Central memory CD8-positive, alpha-beta T cell (primary cell): ENCODE measurements around the gene RDH14.

Experiments
- ATAC-seq: fragments of 150-1000 bp; cut with Tn5 transposase; replicated peaks from 2 replicates; pipeline ENCODE4 v1.10.0; 2022; ENCODE audit warnings: mild to moderate bottlenecking, moderate FRiP score, moderate number of reproducible peaks; ENCODE audit not compliant: poor library complexity, severe bottlenecking; ENCODE audit errors: extremely low read depth
- DNase-seq, 2 donors: peaks; one replicate each; pipeline ENCODE4 v3.0.0; 2021; ENCODE audit warnings: low spot score in 2 of 2
- H3K27ac Mint-ChIP-seq: one replicate; pipeline ENCODE4 v1.8.0; 2022; ENCODE audit warnings: low read depth, mild to moderate bottlenecking, moderate library complexity, mixed read lengths
- H3K27me3 Mint-ChIP-seq: one replicate; pipeline ENCODE4 v1.8.0; 2022; ENCODE audit warnings: mixed read lengths
- H3K36me3 Mint-ChIP-seq: one replicate; pipeline ENCODE4 v1.8.0; 2022; ENCODE audit warnings: mild to moderate bottlenecking, moderate library complexity, mixed read lengths; ENCODE audit not compliant: insufficient read depth
- H3K4me1 Mint-ChIP-seq: one replicate; pipeline ENCODE4 v1.8.0; 2022; ENCODE audit warnings: mixed read lengths
- H3K4me3 Mint-ChIP-seq: one replicate; pipeline ENCODE4 v1.8.0; 2022; ENCODE audit warnings: mild to moderate bottlenecking, moderate library complexity, mixed read lengths
- H3K9me3 Mint-ChIP-seq: one replicate; pipeline ENCODE4 v1.8.0; 2022; ENCODE audit warnings: mixed read lengths

The RDH14 gene

GRCh38 chr2:18592372-18592771, 31.9 kb upstream of the RDH14 start:
- no peaks in the 10 kb centered on the region for H3K36me3 Mint-ChIP-seq
- H3K4me3 Mint-ChIP-seq: no peak overlapping the region
- H3K4me1 Mint-ChIP-seq: no peaks in the 10 kb centered on the region
- no peaks in the 10 kb centered on the region for H3K27me3 Mint-ChIP-seq
- no peak overlapping the region for H3K27ac Mint-ChIP-seq
- H3K9me3 Mint-ChIP-seq: no peaks in the 10 kb centered on the region
- ATAC-seq (no peak), DNase-seq (no peak)

DNA sequence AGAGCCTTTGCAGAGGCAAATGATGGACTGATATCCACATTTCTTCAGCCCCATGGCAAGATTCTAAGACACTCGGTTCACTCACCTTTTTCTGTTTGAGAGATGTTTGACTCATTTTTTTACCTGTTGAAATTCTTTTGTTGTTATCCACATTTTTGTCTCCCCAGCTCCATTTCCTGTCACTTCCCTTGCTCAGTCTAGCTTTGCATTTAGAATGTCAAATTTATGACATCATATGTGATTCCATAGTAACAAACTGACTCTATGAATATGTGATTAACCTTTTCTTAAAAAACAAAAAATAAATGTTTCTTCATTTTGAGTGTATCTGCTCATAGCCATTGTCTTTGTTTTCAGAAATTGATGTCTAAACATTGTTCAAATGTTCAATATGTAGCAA, 28.9 kb upstream of the RDH14 start, which contains the start of gene NT5C1B:
Gene NT5C1B (minus strand): TSS at position 216 of the 400 bp plus-strand sequence. CDS start 101 bp downstream, at position 115.
- no peak for ATAC-seq
- H3K27ac Mint-ChIP-seq: no peak within 1 kb of the TSS
- H3K27me3 Mint-ChIP-seq: no peaks in the 10 kb centered on the region
- no peak within 1 kb of the TSS for H3K4me3 Mint-ChIP-seq
- H3K4me1 Mint-ChIP-seq: no peaks in the 10 kb centered on the region
- H3K36me3 Mint-ChIP-seq: no peaks in the 10 kb centered on the region
- H3K9me3 Mint-ChIP-seq: no peaks in the 10 kb centered on the region
- DNase-seq: no peak

- no peak overlapping the region for H3K27ac Mint-ChIP-seq
- no peaks in the 10 kb centered on the region for H3K4me1 Mint-ChIP-seq
- H3K9me3 Mint-ChIP-seq: no peaks in the 10 kb centered on the region
- ATAC-seq (no peak), DNase-seq (no peak)
- no peaks in the 10 kb centered on the region for H3K36me3 Mint-ChIP-seq
- H3K27me3 Mint-ChIP-seq: no peaks in the 10 kb centered on the region
- no peak overlapping the region for H3K4me3 Mint-ChIP-seq
These were observed 28.3 kb upstream of the RDH14 start for GRCh38 chr2:18588802-18589201.

DNA sequence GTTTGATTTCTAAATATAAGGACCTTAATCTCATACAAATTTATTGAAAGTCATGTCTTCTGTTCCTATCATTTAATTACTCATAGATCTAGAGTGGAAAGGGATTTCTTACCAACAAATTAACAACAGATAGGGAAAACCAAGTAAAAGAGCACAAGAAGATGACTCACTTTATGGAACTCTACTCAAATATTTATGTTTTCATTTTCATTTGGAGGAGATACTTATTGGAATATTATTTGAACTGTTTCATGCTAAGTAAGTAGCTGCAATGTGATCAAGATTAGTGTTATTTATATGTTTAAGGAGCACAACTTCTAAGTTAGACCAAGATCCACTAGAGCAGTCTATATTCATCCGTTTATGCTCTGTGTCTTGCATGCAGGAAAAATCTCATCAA, 27.6 kb upstream of the RDH14 start:
- Mint-ChIP-seq H3K36me3 (peaks cover under 1% of the 10 kb centered on the region), H3K27me3 (no peaks in the 10 kb centered on the region), H3K4me3 (no peak overlapping the region), H3K9me3 (no peaks in the 10 kb centered on the region), H3K27ac (no peak overlapping the region), H3K4me1 (no peaks in the 10 kb centered on the region)
- DNase-seq (no peak), ATAC-seq (no peak)

- Mint-ChIP-seq H3K4me1 (no peaks in the 10 kb centered on the region), H3K36me3 (peaks cover 3% of the 10 kb centered on the region), H3K27ac (no peak overlapping the region), H3K4me3 (no peak overlapping the region), H3K27me3 (no peaks in the 10 kb centered on the region), H3K9me3 (no peaks in the 10 kb centered on the region)
- no peak for DNase-seq
- ATAC-seq: no peak
These were observed 25.1 kb upstream of the RDH14 start for GRCh38 chr2:18585526-18585925.

GRCh38 chr2:18584608-18584954, 24.1 kb upstream of the RDH14 start:
- no peak for ATAC-seq
- H3K4me1 Mint-ChIP-seq: no peaks in the 10 kb centered on the region
- no peak overlapping the region for H3K27ac Mint-ChIP-seq
- H3K4me3 Mint-ChIP-seq: no peak overlapping the region
- H3K36me3 Mint-ChIP-seq: peaks cover 3% of the 10 kb centered on the region
- no peak for DNase-seq
- H3K9me3 Mint-ChIP-seq: no peaks in the 10 kb centered on the region
- no peaks in the 10 kb centered on the region for H3K27me3 Mint-ChIP-seq

DNA sequence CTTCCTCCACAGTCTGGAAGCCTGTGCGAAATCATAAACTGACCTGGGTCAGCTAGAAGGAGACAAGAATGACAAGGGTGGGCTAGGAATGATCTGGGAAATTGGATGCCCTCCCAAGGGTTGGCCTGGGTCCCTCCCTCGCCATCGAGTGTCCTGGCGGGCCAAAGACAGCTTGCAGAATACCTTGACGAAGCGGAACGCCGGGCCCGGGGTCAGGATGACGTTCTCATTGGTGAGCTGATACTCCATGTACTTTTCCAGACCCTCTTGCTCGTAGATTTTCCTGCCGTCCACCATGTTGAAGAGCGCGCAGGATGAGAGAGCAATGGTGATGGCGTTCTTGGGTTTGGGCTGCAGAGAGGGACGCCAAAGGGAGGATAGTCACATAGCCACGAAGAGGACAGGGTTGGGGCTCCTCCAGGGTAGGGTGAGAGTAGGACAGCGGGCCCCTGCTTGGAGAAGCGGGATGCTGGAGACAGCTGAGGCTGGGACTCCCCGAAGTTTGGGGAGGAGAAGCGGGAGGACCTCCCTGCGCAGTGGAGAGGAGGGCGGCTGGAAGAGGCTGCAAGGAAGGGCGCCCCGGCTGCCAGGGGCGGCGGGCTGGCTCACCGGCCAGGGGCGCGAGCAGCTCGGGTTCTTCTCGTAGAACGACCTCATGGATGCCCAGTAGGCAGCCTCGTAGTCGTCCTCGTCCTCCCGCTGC, 23.6 kb upstream of the RDH14 start:
- H3K36me3 Mint-ChIP-seq: peaks cover 3% of the 10 kb centered on the region
- peak overlapping the region; percentile 49 for H3K27ac Mint-ChIP-seq
- no peak overlapping the region for H3K4me3 Mint-ChIP-seq
- no peaks in the 10 kb centered on the region for H3K4me1 Mint-ChIP-seq
- DNase-seq (no peak), ATAC-seq (no peak)
- no peaks in the 10 kb centered on the region for H3K9me3 Mint-ChIP-seq
- H3K27me3 Mint-ChIP-seq: no peaks in the 10 kb centered on the region

GRCh38 chr2:18580606-18581005, 20.2 kb upstream of the RDH14 start:
- no peak for DNase-seq

DNA sequence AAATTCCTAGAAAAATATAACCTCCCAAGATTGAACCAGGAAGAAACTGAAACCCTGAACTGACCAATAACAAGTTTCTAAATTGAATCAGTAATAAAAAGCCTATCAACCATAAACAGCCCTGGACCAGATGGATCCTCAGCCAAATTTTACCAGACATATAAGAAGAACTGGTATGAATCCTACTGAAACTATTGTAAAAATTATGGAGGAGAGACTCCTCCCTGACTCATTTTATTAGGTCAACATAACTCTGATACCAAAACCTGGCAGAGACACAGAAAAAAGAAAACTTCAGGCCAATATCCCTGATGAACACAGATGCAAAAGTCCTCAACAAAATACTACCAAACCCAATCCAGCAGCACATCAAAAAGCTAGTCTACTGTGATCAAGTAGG, 17.6 kb upstream of the RDH14 start:
- H3K9me3 Mint-ChIP-seq: peaks cover 7% of the 10 kb centered on the region
- no peak for ATAC-seq
- H3K27ac Mint-ChIP-seq: no peak overlapping the region
- no peak for DNase-seq
- no peaks in the 10 kb centered on the region for H3K27me3 Mint-ChIP-seq
- peaks cover 2% of the 10 kb centered on the region for H3K36me3 Mint-ChIP-seq
- H3K4me3 Mint-ChIP-seq: no peak overlapping the region
- no peaks in the 10 kb centered on the region for H3K4me1 Mint-ChIP-seq

More at GRCh38 chr2:18580606-18581005, 20.2 kb upstream of the RDH14 start:
- H3K4me1 Mint-ChIP-seq: no peaks in the 10 kb centered on the region
- peaks cover 7% of the 10 kb centered on the region for H3K9me3 Mint-ChIP-seq
- no peak overlapping the region for H3K27ac Mint-ChIP-seq
- peaks cover 3% of the 10 kb centered on the region for H3K36me3 Mint-ChIP-seq
- no peak overlapping the region for H3K4me3 Mint-ChIP-seq
- no peak for ATAC-seq
- no peaks in the 10 kb centered on the region for H3K27me3 Mint-ChIP-seq

DNA sequence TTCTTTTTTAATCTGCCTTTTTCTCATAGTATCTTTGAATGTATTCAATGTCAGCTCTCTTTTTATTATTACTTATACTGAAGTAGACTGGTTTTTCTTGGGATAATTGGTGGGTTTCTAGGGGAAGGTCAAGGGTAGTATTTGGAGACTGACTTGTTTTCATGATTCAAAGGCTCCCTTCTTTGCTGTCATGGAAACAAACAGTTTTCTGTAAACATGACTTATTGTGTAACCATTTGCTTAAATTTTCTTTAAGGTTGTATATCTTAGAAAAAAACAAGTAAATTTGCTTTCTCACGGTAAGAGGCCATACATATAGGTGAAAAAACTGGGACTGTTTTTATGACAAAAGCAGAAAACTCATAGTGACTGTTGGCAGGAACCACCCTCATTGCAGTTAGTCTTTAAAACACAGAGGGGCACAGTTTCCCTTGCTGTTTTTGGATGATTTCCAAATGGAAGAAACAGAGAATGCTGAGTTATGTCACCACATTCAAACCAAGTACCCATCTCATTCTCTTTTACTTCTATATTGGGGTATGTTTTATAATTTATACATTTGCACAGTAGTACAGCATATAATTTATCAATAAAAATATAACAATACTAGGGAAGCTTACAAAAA, 5.8 kb upstream of the RDH14 start:
- no peaks in the 10 kb centered on the region for H3K9me3 Mint-ChIP-seq
- no peak overlapping the region for H3K4me3 Mint-ChIP-seq
- peaks cover 3% of the 10 kb centered on the region for H3K4me1 Mint-ChIP-seq
- H3K36me3 Mint-ChIP-seq: peaks cover 7% of the 10 kb centered on the region
- ATAC-seq (no peak), DNase-seq (no peak)
- H3K27ac Mint-ChIP-seq: no peak overlapping the region
- no peaks in the 10 kb centered on the region for H3K27me3 Mint-ChIP-seq

DNA sequence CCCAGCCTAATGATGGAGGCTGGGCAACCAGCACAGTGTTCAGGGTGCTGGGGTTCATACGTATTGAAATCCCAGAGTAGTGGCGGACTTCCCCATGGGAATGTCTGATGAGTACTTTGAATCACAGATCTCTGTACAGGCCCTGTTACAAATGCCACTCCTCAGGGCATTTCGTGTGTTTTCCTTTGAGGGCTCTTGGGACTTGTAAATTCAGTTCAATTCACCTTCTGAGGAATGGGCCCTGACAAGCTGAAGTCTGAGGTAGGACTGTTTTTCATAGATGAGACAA, 288 bp upstream of the RDH14 start:
- Mint-ChIP-seq H3K27ac (peak overlapping the region; percentile 84), H3K4me3 (peak overlapping the region; percentile 90), H3K4me1 (peaks cover 33% of the 10 kb centered on the region), H3K9me3 (no peaks in the 10 kb centered on the region), H3K36me3 (peaks cover 17% of the 10 kb centered on the region), H3K27me3 (no peaks in the 10 kb centered on the region)
- ATAC-seq (no peak), DNase-seq (no peak)

DNA sequence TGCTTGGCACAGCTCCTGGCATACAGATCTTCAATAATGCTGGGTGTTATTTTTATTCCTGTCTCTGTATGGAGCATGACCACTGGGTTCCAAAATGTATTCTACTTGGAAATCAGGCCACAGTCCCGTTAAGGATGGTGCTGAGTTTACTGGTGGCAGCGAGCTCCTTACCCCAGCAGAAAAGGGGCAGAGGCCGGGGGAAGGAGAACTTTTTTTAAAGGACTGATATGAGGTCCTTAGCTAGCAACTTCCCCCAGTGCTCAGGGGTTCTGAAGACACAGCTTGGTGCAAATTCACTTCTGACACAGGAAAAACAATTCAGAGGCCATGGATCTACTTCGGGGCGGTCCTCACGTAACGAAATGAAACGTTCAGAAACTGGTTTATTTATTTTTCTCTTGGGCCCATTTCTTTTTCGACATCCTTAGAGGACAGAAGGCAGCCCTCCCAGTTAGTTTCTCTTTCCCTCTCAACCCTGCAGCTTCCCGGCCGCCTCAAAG, 872 bp downstream of the RDH14 start:
- Mint-ChIP-seq H3K4me1 (peaks cover 39% of the 10 kb centered on the region), H3K36me3 (peaks cover 21% of the 10 kb centered on the region), H3K27me3 (no peaks in the 10 kb centered on the region), H3K9me3 (no peaks in the 10 kb centered on the region), H3K27ac (peak overlapping the region; percentile 84), H3K4me3 (peak overlapping the region; percentile 90)
- ATAC-seq (no peak), DNase-seq (no peak)

- ATAC-seq (no peak), DNase-seq (no peak)
- Mint-ChIP-seq H3K27me3 (no peaks in the 10 kb centered on the region), H3K27ac (peak overlapping the region; percentile 84), H3K4me1 (peaks cover 44% of the 10 kb centered on the region), H3K4me3 (no peak overlapping the region), H3K36me3 (peaks cover 29% of the 10 kb centered on the region), H3K9me3 (no peaks in the 10 kb centered on the region)
These were observed 2.0 kb downstream of the RDH14 start for GRCh38 chr2:18558458-18558857.
